ENCODE data around the gene DPP3.

DPP3 gene

DNA sequence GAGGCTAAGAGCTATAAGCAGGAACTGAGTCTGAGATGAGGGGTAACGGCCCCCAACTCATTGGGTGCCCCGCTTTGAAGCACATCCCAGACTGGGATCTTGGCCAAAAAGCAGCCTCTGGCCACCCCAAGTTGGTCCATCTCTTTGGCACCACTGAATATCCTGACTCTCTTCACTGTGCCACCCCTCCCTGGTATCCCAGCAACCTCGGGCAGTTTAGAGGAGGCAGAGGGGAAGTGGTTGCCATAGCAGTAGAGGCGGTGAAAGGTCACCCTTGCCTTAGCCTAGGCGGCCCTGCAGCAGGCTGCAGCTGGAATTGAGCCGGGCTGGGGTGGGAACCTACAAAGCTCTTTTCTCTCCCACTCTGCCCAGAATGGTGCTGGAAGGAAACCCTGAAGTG, 12.5 kb upstream of the DPP3 start:
- H3K9ac ChIP-seq, result peak overlapping the region; percentile 65 to 84 (median 80); a peak in 21 of 22 replicates
- peaks cover 38 to 57% (median 45%) of the 10 kb centered on the region in 10 experiments for H3K4me1 ChIP-seq
- peaks cover 7 to 20% (median 14%) of the 10 kb centered on the region in 11 experiments; a peak in 20 of 22 replicates for H3K36me3 ChIP-seq
- TF ChIP-seq Cebpa-rat (IDR thresholded peaks at IDR 0.05), result no peak
- H3K9me3 ChIP-seq (replicated peaks in 1 of 11), result peaks cover 3 to 14% (median 11%) of the 10 kb centered on the region in 11 experiments; a peak in 14 of 22 replicates
- H4K20me1 ChIP-seq, result peaks cover 0 to 18% (median 12%) of the 10 kb centered on the region in 11 experiments; a peak in 9 of 22 replicates
- H3K27me3 ChIP-seq, result no peaks in the 10 kb centered on the region
- H3K27ac ChIP-seq, result peak overlapping the region in 10 of 11 experiments; percentile 52 to 77 (median 72); a peak in 16 of 22 replicates
- H3K4me2 ChIP-seq, result peak overlapping the region; percentile 94 to 100 (median 98)
- H3K4me3 ChIP-seq, result peak overlapping the region; percentile 64 to 84 (median 74)

DNA sequence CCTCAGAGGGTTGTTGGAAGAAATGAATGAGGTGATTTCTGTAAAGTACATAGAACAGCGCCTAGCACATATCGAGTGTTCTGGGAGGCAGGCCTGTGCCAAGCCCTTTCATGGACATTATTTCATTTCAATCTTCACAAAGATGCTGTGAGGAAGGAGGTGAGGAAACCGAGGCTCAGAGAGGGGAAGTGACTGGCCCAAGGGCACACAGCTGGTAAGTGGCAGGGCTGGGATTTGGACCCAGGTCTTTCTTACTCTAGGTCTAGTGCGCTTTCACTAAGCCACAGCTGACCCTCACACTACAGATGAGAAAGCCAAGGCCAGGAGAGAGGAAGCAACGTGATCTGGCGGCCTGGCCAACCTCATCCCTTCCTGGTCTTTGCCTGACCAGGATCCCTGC, 11.5 kb upstream of the DPP3 start:
- peak overlapping the region in 1 of 11 experiments; percentile 77; a peak in 2 of 22 replicates for H3K27ac ChIP-seq
- H3K4me1 ChIP-seq, result peaks cover 38 to 55% (median 45%) of the 10 kb centered on the region in 10 experiments
- no peak for TF ChIP-seq Cebpa-rat (IDR thresholded peaks at IDR 0.05)
- H3K27me3 ChIP-seq, result no peaks in the 10 kb centered on the region
- H3K4me2 ChIP-seq, result peak overlapping the region in 10 of 11 experiments; percentile 94 to 100 (median 98); a peak in 18 of 22 replicates
- peaks cover 17 to 29% (median 23%) of the 10 kb centered on the region in 11 experiments for H3K36me3 ChIP-seq
- no peak overlapping the region for H3K4me3 ChIP-seq
- H3K9ac ChIP-seq, result peak overlapping the region in 2 of 11 experiments; percentile 80 to 83; a peak in 1 of 22 replicates
- peaks cover 0 to 18% (median 12%) of the 10 kb centered on the region in 11 experiments; a peak in 9 of 22 replicates for H4K20me1 ChIP-seq
- H3K9me3 ChIP-seq (replicated peaks in 1 of 11), result peaks cover 0 to 4% (median 2%) of the 10 kb centered on the region in 11 experiments; a peak in 5 of 22 replicates

DNA sequence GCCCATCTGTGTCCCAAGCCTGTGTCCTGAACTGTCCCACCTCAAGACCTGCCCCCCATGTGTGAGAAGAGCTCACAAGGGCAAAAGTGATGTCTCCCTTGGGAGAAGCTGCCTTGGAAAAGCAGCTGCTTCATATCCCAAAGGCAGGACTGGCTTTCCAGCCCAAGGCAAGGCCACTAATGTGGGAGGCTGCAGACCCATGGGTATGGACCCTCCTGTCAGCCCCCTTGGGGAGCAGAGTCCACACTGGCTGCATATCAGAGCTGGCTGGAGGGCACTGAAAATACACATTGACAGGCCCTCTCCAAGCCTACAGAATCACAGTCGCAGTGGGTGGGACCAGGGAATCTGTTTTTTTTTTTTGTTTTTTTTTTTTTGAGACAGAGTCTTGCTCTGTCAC, 10.8 kb upstream of the DPP3 start:
- peak overlapping the region in 1 of 11 experiments; percentile 77; a peak in 1 of 22 replicates for H3K27ac ChIP-seq
- H3K36me3 ChIP-seq, result peaks cover 22 to 37% (median 31%) of the 10 kb centered on the region in 11 experiments
- no peak for TF ChIP-seq Cebpa-rat (IDR thresholded peaks at IDR 0.05)

DNA sequence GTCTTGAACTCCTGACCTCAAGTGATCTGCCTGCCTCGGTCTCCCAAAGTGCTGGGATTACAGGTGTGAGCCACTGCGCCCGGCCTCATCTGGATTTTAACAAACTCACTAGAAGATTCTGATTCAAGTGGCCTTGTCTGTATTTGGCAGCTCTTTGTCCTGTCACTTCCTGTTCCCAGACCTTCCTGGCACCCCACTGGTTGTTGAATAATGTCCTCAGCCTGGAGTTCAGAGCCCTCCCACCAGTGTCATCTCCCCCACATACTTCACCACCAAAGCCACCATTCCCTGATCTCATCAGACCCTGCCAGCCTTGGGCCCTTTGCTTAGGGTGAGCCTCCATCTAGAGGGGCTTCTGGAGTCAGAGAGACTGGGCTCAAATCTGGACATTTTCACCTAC, 10.2 kb upstream of the DPP3 start:
- no peak for TF ChIP-seq Cebpa-rat (IDR thresholded peaks at IDR 0.05)
- Histone ChIP-seq H3K27me3 (no peaks in the 10 kb centered on the region), H3K9ac (0 out of 22 replicates have a peak overlapping the region, but pooled peaks of 1 of the 11 experiments have one; percentile 9), H3K4me2 (peak overlapping the region in 1 of 11 experiments; percentile 20; a peak in 1 of 22 replicates), H3K4me1 (peaks cover 35 to 51% (median 39%) of the 10 kb centered on the region in 10 experiments), H3K4me3 (no peak overlapping the region), H3K27ac (no peak overlapping the region), H4K20me1 (peaks cover 0 to 26% (median 13%) of the 10 kb centered on the region in 11 experiments; a peak in 13 of 22 replicates), H3K36me3 (peaks cover 22 to 42% (median 37%) of the 10 kb centered on the region in 11 experiments), H3K9me3 (replicated peaks in 1 of 11) (no peaks in the 10 kb centered on the region)

More for the DNA sequence above, 10.8 kb upstream of the DPP3 start:
- no peak overlapping the region for H3K4me3 ChIP-seq
- peaks cover 38 to 55% (median 45%) of the 10 kb centered on the region in 10 experiments for H3K4me1 ChIP-seq
- no peaks in the 10 kb centered on the region for H3K27me3 ChIP-seq
- H3K4me2 ChIP-seq, result peak overlapping the region in 1 of 11 experiments; percentile 95; a peak in 2 of 22 replicates
- H3K9ac ChIP-seq, result no peak overlapping the region
- H3K9me3 ChIP-seq (replicated peaks in 1 of 11), result no peaks in the 10 kb centered on the region
- H4K20me1 ChIP-seq, result peaks cover 0 to 22% (median 13%) of the 10 kb centered on the region in 11 experiments; a peak in 11 of 22 replicates

DNA sequence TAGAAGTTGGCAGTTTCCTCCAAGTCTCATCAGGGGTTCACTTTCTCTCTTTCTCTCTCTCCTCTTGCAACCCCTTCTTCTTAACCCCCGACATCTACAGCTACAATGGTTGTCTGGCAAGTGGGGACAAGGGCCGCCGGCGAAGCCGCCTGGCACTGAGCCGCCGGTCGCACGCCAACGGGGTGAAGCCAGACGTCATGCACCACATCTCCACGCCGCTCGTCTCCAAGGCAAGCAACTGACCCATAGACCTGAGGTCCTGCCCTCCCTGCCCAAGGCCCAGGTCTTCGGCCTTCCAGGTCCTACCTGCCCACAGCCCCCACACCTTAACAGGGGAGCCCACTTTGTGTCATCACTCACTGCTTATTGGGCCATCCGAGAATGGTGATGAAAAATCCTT, 9.1 kb upstream of the DPP3 start:
- H3K4me3 ChIP-seq, result no peak overlapping the region
- no peaks in the 10 kb centered on the region for H3K9me3 ChIP-seq (replicated peaks in 1 of 11)
- TF ChIP-seq Cebpa-rat (IDR thresholded peaks at IDR 0.05), result no peak
- no peaks in the 10 kb centered on the region for H3K27me3 ChIP-seq
- H3K4me2 ChIP-seq, result no peak overlapping the region
- H3K9ac ChIP-seq, result no peak overlapping the region
- peaks cover 23 to 40% (median 28%) of the 10 kb centered on the region in 10 experiments for H3K4me1 ChIP-seq
- H4K20me1 ChIP-seq, result peaks cover 0 to 37% (median 15%) of the 10 kb centered on the region in 11 experiments; a peak in 14 of 22 replicates
- H3K27ac ChIP-seq, result no peak overlapping the region
- peaks cover 22 to 53% (median 48%) of the 10 kb centered on the region in 11 experiments for H3K36me3 ChIP-seq

DNA sequence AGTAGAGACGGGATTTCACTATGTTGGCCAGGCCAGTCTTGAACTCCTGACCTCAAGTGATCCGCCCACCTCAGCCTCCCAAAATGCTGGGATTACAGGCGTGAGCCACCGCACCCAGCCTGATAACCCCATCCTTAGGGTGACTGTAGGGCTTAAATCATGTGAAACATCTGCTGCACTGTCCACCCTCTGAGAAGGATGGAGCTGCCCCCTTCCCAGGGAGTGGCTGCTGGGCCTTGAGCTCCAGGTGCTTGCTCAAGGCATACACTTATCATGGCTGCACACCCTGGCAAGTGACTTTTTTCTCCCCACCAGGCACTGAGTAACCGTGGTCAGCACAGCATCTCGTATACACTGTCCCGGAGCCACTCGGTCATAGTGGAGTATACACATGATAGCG, 8.2 kb upstream of the DPP3 start:
- Histone ChIP-seq H3K4me3 (no peak overlapping the region), H3K27me3 (no peaks in the 10 kb centered on the region), H3K9ac (no peak overlapping the region), H3K9me3 (replicated peaks in 1 of 11) (no peaks in the 10 kb centered on the region), H3K36me3 (peaks cover 23 to 58% (median 50%) of the 10 kb centered on the region in 11 experiments), H4K20me1 (peaks cover 0 to 46% (median 22%) of the 10 kb centered on the region in 11 experiments; a peak in 14 of 22 replicates), H3K4me2 (no peak overlapping the region), H3K27ac (no peak overlapping the region), H3K4me1 (peaks cover 22 to 36% (median 25%) of the 10 kb centered on the region in 10 experiments)
- TF ChIP-seq Cebpa-rat (IDR thresholded peaks at IDR 0.05), result no peak

DNA sequence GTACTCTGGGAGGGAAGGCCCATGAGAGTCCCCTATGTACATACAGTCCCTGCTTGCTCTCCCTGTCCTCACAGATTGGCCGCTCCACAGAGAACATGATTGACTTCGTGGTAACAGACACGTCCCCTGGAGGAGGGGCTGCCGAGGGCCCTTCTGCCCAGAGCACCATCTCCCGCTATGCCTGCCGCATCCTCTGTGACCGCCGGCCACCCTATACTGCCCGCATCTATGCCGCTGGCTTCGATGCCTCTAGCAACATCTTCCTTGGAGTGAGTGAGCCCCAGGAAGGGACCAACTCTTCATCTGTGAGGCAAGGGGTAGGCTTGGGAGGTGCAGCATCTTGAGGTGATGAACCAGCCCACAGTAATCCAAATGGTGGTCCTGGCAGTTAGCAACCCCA, 7.1 kb upstream of the DPP3 start:
- Histone ChIP-seq H3K9me3 (replicated peaks in 1 of 11) (no peaks in the 10 kb centered on the region), H3K4me1 (peaks cover 11 to 25% (median 15%) of the 10 kb centered on the region in 10 experiments), H4K20me1 (peaks cover 0 to 54% (median 20%) of the 10 kb centered on the region in 11 experiments; a peak in 13 of 22 replicates), H3K27ac (no peak overlapping the region), H3K4me3 (no peak overlapping the region), H3K9ac (no peak overlapping the region), H3K4me2 (no peak overlapping the region), H3K36me3 (peaks cover 24 to 67% (median 50%) of the 10 kb centered on the region in 11 experiments), H3K27me3 (no peaks in the 10 kb centered on the region)
- TF ChIP-seq Cebpa-rat (IDR thresholded peaks at IDR 0.05), result no peak

DNA sequence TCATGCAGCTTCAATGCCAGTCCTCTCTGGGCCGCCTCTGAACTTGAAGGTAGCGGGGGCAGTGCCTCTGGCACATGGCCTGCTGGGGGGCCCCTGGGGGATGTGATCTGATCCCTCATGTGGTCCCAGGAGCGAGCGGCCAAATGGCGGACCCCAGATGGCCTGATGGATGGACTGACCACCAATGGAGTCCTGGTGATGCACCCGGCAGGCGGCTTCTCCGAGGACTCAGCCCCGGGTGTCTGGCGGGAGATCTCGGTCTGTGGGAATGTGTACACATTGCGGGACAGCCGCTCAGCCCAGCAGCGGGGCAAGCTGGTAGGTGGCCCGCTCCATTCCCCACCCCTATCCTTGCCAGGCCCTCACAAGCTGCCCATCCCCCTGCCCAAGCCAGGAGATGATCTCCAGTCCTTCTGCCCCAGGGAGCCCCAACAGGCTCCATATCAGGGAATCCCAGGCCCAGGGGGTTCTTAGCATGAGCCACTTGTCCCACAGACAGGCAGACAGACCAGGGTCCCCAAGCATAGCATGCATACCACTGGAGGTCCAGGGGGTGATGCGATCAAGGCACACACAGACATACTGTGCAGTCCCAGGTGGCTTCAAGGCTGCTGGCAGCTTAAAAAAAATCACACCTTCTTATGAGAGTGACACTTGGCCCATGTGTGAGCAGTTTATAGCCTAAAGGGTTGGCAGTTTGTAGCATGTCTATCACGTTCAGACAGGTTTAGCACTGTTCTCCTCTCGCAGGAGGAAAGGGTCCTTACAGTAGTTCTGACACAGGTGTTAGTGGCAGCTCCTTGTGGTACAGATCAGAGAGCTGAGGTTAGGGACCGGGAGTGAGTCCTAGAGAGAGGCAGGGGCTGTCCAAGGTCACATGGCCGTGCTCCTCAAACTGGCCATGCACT, 6.4 kb upstream of the DPP3 start:
- Histone ChIP-seq H3K4me3 (no peak overlapping the region), H3K9ac (no peak overlapping the region), H3K27me3 (no peaks in the 10 kb centered on the region), H3K9me3 (replicated peaks in 1 of 11) (no peaks in the 10 kb centered on the region), H3K4me2 (no peak overlapping the region), H3K27ac (no peak overlapping the region), H4K20me1 (peaks cover 0 to 54% (median 19%) of the 10 kb centered on the region in 11 experiments; a peak in 12 of 22 replicates), H3K36me3 (peaks cover 24 to 67% (median 50%) of the 10 kb centered on the region in 11 experiments), H3K4me1 (peaks cover 7 to 21% (median 13%) of the 10 kb centered on the region in 10 experiments)
- no peak for TF ChIP-seq Cebpa-rat (IDR thresholded peaks at IDR 0.05)

Data from BLaER1 treated with 17β-estradiol and CSF1 and Interleukin-3, amounts not matched to agents 10 nM and 100 nM (cell line).